Kidney epithelial cell (primary cell): ENCODE results near the gene CNNM2. TPM values are rescaled to one million over a fixed set of nuclear protein-coding genes. Genes with fewer than 3 reads are reported as not detected.

Experiments
- DNase-seq: peaks from one replicate; pipeline ENCODE4 v3.0.0-alpha.2; 2010; ENCODE audit warnings: low read depth
- H3K27me3 ChIP-seq: 2 replicates; pipeline ENCODE4 v1.6.0; 2011; ENCODE audit warnings: low read length; ENCODE audit not compliant: control insufficient read depth, insufficient read depth
- H3K36me3 ChIP-seq: 2 replicates; pipeline ENCODE4 v1.5.1; 2011; ENCODE audit warnings: low read length; ENCODE audit not compliant: control insufficient read depth, insufficient read depth
- H3K4me3 ChIP-seq: 2 replicates; pipeline ENCODE4 v1.5.1; 2011; ENCODE audit warnings: low read depth, mild to moderate bottlenecking, control low read depth, low read length
- CTCF ChIP-seq: IDR thresholded peaks from 2 replicates; pipeline ENCODE4 v1.5.1; 2011; ENCODE audit warnings: mild to moderate bottlenecking, moderate library complexity, low read length, control low read depth, inconsistent platforms; ENCODE audit not compliant: insufficient read depth, poor library complexity, severe bottlenecking
- total RNA-seq: library from RNA; depleted of rRNA; stranded (reverse); fragments of >200 nt; gene quantifications from 2 replicates; pipeline ENCODE4 v1.2.3, GENCODE V29; 2015

CNNM2 gene
- total RNA-seq, 1 donor from 2014 or later: 6.4 TPM

- Histone ChIP-seq H3K27me3 (no peaks in the 10 kb centered on the region), H3K4me3 (no peak overlapping the region), H3K36me3 (no peaks in the 10 kb centered on the region)
- DNase-seq: no peak
- TF ChIP-seq CTCF: no peak
Measured at GRCh38 chr10:102982296-102982695, 64.2 kb downstream of the CNNM2 start.

GRCh38 chr10:102984086-102984485 is 66.0 kb downstream of the CNNM2 start:
- Histone ChIP-seq H3K36me3 (no peaks in the 10 kb centered on the region), H3K27me3 (no peaks in the 10 kb centered on the region), H3K4me3 (no peak overlapping the region)
- no peak for DNase-seq
- no peak for TF ChIP-seq CTCF

GRCh38 chr10:102985811-102986210 is 67.7 kb downstream of the CNNM2 start:
- no peak for DNase-seq
- H3K27me3 ChIP-seq: no peaks in the 10 kb centered on the region
- TF ChIP-seq CTCF: no peak
- H3K4me3 ChIP-seq: no peak overlapping the region
- H3K36me3 ChIP-seq: no peaks in the 10 kb centered on the region

- no peaks in the 10 kb centered on the region for H3K27me3 ChIP-seq
- no peak for TF ChIP-seq CTCF
- DNase-seq: no peak
- no peaks in the 10 kb centered on the region for H3K36me3 ChIP-seq
- H3K4me3 ChIP-seq: no peak overlapping the region
Measured at GRCh38 chr10:102988404-102989314, 70.6 kb downstream of the CNNM2 start.

- Histone ChIP-seq H3K27me3 (no peaks in the 10 kb centered on the region), H3K4me3 (no peak overlapping the region), H3K36me3 (no peaks in the 10 kb centered on the region)
- DNase-seq: no peak
- no peak for TF ChIP-seq CTCF
Measured at GRCh38 chr10:102994531-102995295, 76.6 kb downstream of the CNNM2 start.
